ENCODE data around the gene KLHL26.
"Not testable (repeated sequence)": the region's sequence is repeated elsewhere in the genome, so short reads cannot be mapped to it uniquely, and the experiment has no call there.

The KLHL26 gene, protein sequence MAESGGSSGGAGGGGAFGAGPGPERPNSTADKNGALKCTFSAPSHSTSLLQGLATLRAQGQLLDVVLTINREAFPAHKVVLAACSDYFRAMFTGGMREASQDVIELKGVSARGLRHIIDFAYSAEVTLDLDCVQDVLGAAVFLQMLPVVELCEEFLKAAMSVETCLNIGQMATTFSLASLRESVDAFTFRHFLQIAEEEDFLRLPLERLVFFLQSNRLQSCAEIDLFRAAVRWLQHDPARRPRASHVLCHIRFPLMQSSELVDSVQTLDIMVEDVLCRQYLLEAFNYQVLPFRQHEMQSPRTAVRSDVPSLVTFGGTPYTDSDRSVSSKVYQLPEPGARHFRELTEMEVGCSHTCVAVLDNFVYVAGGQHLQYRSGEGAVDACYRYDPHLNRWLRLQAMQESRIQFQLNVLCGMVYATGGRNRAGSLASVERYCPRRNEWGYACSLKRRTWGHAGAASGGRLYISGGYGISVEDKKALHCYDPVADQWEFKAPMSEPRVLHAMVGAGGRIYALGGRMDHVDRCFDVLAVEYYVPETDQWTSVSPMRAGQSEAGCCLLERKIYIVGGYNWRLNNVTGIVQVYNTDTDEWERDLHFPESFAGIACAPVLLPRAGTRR

DNA sequence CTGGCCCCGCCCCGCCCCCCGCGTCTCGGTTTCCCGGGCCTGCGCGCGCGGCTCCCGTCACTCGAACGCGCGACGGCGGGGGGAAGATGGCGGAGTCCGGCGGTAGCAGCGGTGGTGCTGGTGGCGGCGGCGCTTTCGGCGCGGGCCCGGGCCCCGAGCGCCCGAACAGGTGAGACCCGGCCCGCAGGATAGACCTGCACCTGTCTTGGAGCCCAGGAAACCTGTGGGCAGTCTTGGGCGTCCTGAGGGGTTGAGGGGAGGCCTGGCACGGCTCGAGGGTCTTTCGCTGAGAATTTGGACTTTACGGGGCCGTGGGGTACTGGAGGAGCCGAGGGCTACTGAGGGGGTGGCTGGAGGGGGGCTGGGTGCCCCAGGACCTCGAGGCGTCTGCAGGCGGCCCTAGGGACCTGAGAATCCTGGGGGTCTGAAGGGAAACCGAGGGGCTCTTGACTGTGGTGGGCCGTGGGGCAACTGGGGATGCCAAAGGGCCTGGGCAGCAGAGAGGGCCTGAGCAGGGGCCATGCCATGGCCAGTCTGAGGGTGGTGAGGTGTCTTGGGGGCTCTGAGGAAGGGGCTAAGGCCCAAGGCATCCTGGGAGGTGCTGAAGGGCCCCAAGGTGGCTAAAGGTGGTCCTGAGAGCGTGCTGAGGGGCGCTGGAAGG is at the start of gene KLHL26:
TSS of gene KLHL26 (plus strand) at position 60 of the 661 bp plus-strand sequence. CDS start at position 87, 27 bp downstream.
- no peak for DNase-seq (ENCODE audit: low spot score)

DNA sequence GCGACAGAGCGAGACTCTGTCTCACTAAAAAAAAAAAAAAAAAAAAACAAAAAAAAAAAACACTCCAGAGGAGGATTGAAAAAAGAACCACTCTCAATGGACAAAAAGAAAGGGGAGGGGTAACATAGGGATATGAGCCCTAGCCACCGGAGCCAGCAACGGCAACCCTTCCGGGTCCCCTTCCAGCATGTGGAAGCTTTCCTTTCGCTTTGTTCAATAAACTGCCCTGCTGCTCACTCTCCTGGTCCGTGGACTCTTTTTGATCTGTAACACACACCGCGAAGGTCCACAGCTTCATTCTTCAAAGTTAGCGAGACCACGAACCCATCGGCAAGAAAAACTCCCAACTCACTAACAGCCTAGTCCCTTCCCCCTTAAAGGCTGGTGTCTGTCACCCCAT is 49.3 kb upstream of the KLHL26 start:
- DNase-seq (ENCODE audit: low spot score), result no peak

DNA sequence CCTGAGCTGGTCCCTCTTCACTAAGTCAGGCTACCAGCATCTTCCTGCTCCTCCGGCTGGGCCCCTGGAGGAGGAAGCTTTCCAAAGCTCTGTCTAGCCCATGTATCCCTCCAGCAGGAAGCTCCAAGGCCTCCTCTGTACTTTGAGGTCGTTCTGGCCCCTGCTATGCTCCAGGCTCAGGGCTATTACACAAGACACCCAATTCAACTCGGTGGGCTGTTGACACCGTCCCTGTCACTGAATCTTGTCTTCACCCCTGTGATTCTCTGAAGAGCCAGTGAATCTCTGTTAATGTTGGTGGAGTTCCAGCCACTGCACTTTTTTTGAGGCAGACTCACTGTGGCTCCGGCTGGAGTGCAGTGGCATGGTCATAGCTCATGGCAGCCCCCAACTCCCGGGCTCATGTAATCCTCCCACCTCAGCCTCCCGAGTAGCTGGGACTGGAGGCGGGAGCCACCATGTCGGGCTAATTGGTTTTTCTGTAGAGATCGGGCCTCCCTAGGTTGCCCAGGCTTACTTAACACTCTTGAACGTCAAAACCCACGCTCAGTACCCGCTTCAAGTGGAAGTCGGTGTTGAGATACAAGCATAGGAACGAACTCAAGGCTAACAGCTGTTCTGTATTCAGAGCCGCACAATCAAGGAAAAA is 48.7 kb upstream of the KLHL26 start:
- DNase-seq (ENCODE audit: low spot score), result no peak

DNA sequence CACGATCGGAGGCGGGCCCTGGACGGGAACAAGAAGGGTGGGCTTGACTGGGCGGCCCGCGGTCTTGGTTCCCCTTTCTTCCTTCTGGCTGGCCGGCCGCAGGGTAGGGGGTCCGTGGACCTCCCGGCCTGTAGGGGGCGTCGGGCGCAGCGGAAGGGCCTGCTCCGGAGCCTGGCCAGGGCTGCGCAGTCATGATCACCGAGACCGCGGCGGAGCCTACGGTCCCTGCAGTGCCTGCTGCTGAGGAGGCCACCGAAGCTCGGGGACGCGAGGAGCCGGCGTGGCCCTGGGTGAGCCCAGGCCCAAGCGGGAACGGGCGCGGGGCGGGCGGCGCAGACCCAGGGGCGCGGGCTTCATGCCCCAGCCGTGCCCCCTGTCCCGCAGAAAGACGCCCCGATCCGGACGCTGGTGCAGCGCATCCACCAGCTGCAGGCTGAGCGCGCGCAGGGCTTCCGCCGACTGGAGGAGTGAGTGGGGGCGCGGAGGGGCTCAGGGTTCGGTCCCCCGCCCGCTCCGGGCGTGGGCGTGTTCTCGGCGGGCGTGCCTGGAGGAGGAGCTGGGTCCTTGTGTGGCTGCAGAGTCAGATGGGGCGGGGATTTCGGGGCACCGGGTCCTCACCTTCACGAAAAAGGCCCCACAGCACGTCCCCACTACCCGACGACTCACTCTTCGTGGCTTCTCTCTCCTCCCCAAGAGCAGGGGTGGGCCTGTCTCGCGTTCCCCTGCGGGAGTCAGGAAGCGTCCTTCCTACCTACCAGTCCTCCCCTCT is 48.0 kb upstream of the KLHL26 start, which contains the start of gene REX1BD:
TSS of gene REX1BD (plus strand) at position 188 of the 769 bp plus-strand sequence. CDS start at position 192, 4 bp downstream.
- peak; percentile 78 for DNase-seq (ENCODE audit: low spot score)

DNA sequence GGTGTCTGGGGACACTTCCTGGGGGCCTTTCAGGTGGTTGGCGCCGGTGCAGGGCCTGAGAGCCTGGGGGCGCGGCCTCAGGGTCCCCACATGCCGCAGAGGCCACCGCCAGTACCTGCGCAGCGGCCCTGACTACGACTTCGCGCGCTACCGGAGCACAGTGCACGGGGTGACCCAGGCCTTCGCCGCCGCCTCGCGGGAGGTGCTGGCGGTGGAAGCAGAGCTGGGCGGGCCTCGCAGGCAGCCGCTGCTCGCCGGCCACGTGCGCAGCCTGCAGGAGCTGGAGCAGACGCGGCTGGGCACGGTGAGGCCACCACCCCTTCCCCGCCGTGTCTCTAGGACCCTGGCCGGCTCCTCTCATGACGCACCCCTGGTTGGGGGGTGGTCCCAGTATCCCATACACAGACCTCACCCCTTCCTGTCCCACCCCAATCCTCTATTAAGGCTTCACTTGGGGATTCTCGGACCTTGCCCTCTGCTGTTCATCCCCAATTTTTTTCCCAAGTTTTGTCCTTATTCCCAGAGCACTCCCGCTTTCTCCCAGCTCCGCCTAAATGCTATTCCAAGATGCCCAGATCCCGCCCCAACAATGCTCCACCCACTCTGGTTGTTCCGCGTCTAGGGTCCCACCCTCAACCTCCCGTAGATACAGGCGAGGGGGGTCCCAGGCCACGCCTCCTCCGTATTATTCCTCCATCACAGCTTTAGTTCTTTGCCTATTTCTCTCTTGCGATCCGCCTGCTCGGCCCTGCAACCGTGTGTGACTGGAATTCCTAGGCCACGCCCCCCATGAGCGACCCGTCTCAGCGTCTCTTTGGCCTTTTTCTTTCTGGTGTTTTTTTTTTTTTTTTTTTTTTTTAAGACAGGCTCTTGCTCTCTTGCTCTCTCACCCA is 47.2 kb upstream of the KLHL26 start:
- DNase-seq (ENCODE audit: low spot score), result no peak

DNA sequence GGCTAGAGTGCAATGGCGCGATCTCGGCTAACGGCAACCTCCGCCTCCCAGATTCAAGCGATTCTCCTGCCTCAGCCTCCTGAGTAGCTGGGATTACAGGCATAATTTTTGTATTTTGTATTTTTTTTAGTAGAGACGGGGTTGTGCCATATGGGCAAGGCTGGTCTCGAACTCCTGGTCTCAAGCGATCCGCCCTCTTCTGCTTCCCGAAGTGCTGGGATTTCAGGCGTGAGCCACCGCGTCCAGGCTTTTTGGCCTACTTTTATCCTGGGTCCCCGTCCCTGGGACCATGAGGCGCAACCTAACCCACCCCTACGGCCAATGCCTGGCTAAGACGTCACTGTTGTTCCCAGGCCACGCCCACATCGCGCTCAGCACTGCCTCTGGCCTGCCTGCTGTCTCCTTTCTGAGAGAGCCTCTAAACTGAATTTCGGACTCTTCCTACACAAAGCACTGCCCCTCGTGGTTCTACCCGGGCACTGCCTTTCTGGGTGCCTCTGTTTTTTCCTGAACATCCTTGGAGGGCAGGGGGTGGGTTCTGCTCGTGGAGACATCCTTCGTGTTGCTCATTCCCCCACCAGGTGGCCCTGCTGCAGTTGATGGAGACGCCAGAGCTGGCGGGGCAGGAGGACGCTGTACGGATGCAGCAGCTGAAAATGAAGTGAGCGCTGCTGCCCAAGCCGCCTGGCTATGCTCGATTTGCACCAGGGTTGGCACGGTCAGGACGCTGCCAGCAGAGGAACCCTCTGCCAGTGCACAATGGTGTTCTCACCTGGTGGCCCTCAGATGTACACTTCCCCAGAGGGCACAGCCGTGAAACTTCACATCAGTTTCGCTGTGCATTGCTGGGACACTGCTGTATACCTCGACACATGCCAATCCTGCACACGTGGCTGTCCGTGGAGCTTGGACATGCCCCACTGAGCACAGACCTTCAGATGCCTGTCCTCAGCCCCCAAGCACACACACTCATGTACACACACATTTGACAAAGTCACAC is 46.3 kb upstream of the KLHL26 start:
- DNase-seq (ENCODE audit: low spot score), result peak; percentile 87

DNA sequence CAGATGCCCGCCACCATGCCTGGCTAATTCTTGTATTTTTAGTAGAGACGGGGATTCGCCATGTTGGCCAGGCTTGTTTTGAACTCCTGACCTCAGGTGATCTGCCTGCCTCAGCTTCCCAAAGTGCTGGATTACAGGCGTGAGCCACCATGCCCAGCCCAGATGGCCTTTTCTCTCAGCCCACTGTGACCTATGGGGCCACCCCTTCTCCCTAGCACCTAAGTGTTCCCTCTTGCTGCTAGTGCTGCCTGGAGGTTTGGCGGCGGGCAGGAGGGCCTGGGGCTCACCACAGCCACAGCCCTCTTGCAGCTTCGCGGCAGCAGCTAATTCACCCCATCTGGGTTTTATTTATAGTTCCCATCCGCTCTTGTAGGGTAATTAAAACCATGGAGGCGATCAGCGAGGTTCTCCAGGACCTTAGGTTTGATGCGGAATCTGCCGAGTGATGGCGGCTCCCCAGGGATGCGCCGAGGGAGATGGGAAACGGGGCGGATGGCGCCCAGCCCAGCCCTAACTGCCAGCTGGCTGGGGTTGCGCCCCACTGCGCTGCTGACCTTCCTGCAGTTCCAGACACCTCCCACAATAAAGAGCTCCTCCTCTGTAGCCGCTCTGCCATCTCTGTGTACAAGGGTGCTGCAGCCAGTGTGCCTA is 45.0 kb upstream of the KLHL26 start:
- no peak for DNase-seq (ENCODE audit: low spot score)

DNA sequence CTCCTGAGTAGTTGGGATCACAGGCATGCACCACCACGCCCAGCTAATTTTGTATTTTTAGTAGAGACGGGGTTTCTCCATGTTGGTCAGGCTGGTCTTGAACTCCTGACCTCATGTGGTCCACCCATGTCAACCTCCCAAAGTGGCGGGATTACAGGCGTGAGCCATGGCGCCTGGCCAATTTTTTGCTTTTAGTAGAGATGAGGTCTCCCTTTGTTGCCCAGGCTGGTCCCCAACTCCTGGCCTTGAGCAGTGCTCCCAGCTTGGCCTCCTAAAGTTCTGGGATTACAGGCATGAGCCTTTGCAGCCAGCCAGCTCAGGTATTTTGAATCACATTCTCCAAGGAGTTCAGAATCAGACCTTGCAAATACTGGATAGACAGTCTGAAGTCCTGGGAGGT is 44.1 kb upstream of the KLHL26 start:
- DNase-seq (ENCODE audit: low spot score), result not testable (repeated sequence)

DNA sequence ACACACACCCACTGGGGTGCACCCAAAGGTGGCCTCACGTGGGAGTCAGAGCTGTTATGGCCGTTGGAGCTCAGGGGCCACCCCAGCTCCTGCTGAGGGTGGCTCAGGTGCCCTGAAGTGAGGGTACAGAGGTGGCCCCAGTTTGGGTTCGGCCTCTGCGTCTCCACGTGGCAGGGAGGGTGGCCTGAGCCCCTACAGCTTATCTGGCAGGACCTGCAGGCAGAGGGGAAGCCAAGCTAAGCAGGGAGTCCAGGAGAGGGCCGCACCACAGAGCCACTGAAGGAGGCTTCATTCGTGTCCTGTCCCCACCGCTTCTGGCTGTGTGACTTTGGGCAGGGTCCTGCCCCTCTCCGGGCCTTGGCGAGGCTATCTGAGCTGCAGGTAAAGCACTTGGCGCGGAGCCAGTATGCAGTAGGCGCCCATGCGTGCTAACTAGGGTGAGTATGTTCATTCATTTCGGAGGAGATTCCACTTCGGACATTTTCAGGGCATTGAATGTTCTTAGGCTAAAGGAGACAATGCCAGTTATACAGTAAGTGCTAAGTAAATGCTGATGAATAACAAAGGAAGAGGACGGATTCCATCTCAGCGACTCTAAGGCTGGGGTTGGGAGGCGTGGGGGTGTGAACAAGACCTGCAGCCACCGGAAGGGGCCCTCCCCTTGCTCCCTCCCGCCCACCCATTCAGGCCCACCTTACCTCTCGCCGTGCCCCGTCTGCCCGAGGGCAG is 43.3 kb upstream of the KLHL26 start:
- no peak for DNase-seq (ENCODE audit: low spot score)

DNA sequence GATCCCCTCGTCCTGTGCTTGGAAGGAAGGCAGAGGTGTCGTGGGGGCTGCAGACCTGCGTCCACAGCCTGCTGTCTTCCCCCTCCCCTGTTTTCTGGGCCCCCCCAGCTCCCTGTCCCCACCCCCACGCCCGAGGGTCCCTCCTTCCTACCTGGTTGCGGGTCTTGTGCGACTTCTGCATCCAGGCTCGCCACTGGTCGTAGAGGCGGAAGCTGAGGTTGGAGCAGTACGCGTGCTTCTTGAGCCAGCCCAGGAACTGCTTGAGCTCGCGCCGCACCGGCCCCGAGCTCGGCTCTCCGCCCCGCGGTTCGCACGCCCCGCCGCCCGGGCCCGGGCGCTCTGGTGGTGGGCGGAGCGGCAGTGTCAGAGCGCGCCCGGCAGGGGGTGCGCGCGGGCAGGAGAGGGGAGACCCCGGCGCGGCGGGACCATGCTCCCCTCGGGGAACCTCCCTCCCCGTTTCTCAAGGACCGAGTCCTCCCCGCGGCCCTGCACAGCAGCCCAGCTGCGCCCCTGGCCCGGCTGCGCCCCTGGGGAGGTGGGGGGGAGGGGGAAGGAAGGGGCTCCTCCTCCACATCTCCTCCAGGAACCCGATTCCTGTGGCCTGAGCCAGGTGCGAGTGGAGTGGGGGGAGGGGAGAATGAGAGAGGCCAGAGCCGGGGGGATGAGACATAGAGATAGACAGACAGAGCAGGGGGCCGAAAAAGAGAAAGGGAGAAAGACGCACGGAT is 42.6 kb upstream of the KLHL26 start:
- DNase-seq (ENCODE audit: low spot score), result peak; percentile 49

DNA sequence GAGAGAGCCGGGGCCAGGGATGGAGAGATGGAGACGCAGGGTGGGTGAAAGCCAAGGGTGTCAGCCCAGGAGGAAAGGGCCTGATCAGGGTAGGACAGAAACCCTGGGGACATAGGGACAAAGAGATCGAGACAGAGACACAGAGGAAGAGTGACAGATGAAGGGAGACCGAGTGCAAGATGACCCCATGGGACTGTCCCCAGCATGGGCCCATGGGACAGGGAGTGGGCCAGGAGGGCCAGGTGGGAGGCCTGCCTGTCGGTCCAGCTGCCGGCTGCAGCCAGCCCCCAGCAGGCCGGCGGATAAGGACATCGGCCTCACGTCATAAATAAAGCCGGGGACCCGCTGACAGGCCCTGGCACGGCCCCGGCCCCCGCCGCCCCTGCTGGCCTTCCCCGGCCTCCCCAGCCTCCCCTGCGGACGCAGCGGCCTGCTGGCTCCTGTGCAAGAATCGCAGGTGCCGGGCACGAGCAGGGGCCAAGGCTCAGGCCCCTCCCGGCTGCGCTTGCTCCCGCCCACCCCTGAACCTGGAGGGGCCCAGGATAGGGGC is 41.9 kb upstream of the KLHL26 start:
- DNase-seq (ENCODE audit: low spot score), result no peak

DNA sequence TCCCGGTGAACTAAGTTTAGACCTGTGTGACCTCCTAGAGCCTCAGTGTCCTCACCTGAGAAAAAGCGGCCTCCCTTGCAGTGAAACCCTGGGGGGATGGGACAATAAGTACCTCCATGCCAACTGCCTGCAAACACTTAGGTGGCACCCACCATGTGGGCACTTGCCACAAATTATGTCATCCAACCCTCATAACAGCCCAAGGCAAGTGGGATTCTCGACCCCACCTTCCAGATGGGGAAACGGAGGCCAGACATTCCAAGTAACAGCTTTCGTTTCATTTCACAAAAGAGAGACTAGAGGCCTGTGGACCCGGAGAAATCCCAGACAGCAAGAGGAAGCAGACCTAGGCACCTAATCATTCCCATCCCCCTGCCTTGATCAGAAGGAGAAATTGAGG is 41.4 kb upstream of the KLHL26 start:
- no peak for DNase-seq (ENCODE audit: low spot score)

DNA sequence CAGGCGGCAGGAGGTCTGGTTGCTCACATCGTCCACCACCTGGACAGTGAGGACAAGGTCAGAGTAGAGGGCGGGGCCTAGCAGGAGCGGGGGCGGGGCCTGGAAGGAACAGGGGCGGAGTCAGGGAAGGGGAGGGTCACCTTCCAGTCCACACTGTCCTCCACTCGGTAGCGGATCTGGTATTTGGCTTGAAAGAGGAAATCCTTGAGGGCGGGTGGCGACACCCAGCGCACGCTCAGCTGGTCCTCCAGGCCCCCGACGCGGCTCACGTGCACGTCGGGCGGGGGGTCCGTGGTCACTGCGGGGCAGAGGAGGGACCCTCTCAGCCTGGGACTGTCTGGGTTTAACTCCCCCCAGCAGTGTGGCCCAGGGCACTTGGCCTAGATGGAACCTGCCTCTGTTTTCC is 40.1 kb upstream of the KLHL26 start:
- DNase-seq (ENCODE audit: low spot score), result no peak

DNA sequence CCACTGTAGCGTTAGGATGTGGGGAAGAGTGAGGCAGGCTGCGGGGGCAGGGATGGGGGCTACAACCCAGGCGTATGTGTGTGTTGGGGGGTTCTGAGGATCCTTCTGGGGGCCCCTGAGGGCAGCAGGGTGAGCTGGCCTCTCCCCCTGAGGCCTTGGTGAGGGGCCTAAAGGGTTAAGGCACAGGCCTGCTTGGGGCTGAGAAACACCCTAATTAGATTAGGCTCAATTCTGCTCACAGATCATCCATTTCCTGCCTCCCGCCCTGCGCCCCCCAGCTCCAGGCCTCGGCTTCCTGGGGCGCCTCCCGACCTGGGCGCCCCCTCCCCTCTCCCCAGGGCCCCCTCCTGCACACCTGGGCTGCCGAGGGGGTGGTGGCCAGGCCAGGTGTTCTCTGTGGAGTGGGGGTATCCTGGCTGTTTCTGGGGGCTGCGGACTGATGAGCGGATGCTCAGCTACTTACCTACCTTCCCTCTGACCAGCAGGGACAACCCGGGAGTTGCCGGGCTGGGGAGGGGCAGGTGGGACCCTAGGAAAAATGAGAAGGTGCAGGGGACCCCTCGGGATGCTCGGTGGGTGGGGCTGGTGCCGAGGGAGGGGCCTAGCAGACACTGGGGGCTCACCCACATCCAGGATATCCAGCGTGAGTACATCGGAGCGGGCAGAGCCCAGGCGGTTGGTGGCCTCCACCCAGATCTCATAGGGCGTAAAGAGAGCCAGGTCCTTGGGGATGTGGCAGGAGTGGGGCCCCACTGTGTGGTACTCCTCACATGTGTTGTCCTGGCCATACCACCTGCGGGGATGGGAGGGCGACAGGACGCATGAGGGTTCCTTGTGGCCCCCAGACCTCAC is 38.8 kb upstream of the KLHL26 start:
- no peak for DNase-seq (ENCODE audit: low spot score)

DNA sequence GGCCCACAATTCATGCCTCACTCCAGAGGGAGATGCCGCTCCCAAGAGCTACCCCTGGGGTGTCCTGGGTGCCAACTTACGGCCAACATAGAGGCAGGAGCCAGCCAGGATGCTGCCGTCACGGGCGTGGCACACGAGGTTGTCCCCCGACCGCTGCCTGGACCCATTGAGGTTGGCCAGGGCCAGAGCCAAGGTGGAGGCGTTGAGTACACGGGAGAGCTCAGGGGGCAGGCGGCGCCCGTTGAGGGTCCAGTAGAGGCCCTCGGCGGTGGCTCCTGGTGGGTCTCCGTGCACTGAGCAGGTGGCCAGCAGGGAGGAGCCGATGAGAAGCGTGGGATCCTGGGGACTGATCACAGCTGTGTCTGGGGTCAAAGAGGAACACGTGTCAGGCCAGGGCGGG is 37.3 kb upstream of the KLHL26 start:
- DNase-seq (ENCODE audit: low spot score), result no peak

All from putamen (tissue), 1 donor.